ENCODE data around the gene CEACAM4. TPM values are rescaled to one million over a fixed set of nuclear protein-coding genes. Genes with fewer than 3 reads are reported as not detected.

The CEACAM4 gene
- total and polyA plus RNA-seq, 2 donors (not counting 1 experiment from before 2014, with no cell fraction given) = 0.34 TPM; not detected in 1

DNA sequence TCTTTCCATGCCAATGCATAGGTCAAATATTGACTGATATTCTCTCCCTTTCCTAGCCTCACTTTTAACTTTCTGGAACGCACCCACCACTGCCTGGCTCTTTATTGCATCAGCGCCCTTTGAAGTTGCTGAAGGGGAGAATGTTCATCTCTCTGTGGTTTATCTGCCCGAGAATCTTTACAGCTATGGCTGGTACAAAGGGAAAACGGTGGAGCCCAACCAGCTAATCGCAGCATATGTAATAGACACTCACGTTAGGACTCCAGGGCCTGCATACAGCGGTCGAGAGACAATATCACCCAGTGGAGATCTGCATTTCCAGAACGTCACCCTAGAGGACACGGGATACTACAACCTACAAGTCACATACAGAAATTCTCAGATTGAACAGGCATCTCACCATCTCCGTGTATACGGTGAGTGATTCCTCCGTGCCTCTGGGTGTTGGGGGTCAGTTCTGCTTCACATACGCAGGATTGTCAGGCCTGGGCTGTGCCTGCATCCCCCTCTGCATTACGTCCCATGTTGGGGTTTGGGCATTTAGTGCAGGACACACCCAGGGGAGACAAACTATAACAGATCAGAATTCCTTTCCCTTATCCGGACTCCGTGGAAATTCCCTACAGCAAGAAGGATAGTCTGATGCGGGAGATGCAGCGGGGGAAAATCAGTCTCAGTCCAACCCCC is 49.6 kb downstream of the CEACAM4 start:
- DNase-seq (no peak), ATAC-seq (ENCODE audit: low read depth) (no peak)
- ChIA-PET POLR2A (interaction anchor here (0.6 kb wide), 1 partner anchor 9 kb away, joined by 3 read pairs; no protein-coding TSS in a partner anchor), CTCF (interaction anchor here (0.8 to 16.7 kb wide), 6 partner anchors 13 to 137 kb away, joined by 3 to 442 read pairs (median 9); partner anchors contain the start of gene DMAC2)
- H3K4me2 ChIP-seq (replicated peaks; ENCODE audit: low read depth, low read length, poor library complexity, severe bottlenecking) = peak overlapping the region; percentile 89
- Mint-ChIP-seq H3K4me3 (peak overlapping the region; percentile 29), H3K27ac (peak overlapping the region; percentile 53), H3K27me3 (no peaks in the 10 kb centered on the region), H3K4me1 (peaks cover 25% of the 10 kb centered on the region), H3K9me3 (ENCODE audit: insufficient read depth) (no peaks in the 10 kb centered on the region)
- WGBS (ENCODE audit: insufficient coverage) = 97% methylated on average over 15 of the region's 19 CpGs
- intact Hi-C loops (cut with micrococcal nuclease) = loop anchor here (2.0 to 10.0 kb wide), 3 partner anchors 20 to 312 kb away; partner anchors contain the start of genes B9D2 and HNRNPUL1
- H3K4me1 ChIP-seq (ENCODE audit: control insufficient read depth in 2 of 2, insufficient read depth in 2 of 2, low read length in 2 of 2) = peaks cover 18 to 20% of the 10 kb centered on the region in 2 donors
- no peaks in the 10 kb centered on the region for H4K20me1 ChIP-seq (ENCODE audit: control insufficient read depth, insufficient read depth, low read length, poor library complexity, severe bottlenecking)
- H3K27me3 ChIP-seq (replicated peaks in 1 of 4; ENCODE audit: control extremely low read depth in 1 of 4, control insufficient read depth in 3 of 4, insufficient read depth in 4 of 4, low read length in 3 of 4) = no peaks in the 10 kb centered on the region
- peaks cover 0 to 17% (median 12%) of the 10 kb centered on the region in 3 donors for H3K9me3 ChIP-seq (ENCODE audit: control extremely low read depth in 1 of 3, control insufficient read depth in 2 of 3, insufficient read depth in 1 of 3, low read length in 2 of 3)
- H3K9ac ChIP-seq (ENCODE audit: low read length) = no peak overlapping the region
- H3K79me2 ChIP-seq (ENCODE audit: control insufficient read depth, insufficient read depth, low read length) = peaks cover 54% of the 10 kb centered on the region
- H3K4me3 ChIP-seq (ENCODE audit: control extremely low read depth in 1 of 5, extremely low read depth in 1 of 5, insufficient read depth in 1 of 5, low read depth in 2 of 5, low read length in 4 of 5) = no peak overlapping the region
- TF ChIP-seq, protein P1, sequence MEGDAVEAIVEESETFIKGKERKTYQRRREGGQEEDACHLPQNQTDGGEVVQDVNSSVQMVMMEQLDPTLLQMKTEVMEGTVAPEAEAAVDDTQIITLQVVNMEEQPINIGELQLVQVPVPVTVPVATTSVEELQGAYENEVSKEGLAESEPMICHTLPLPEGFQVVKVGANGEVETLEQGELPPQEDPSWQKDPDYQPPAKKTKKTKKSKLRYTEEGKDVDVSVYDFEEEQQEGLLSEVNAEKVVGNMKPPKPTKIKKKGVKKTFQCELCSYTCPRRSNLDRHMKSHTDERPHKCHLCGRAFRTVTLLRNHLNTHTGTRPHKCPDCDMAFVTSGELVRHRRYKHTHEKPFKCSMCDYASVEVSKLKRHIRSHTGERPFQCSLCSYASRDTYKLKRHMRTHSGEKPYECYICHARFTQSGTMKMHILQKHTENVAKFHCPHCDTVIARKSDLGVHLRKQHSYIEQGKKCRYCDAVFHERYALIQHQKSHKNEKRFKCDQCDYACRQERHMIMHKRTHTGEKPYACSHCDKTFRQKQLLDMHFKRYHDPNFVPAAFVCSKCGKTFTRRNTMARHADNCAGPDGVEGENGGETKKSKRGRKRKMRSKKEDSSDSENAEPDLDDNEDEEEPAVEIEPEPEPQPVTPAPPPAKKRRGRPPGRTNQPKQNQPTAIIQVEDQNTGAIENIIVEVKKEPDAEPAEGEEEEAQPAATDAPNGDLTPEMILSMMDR (IDR thresholded peaks at IDR 0.05) = no peak
- no peak for TF ChIP-seq EZH2 (IDR thresholded peaks at IDR 0.05; ENCODE audit: borderline replicate concordance, insufficient read depth, low read depth, low read length, poor library complexity, severe bottlenecking)
- peaks cover 6 to 30% of the 10 kb centered on the region in 2 experiments for H3K36me3 ChIP-seq (replicated peaks in 1 of 2; ENCODE audit: control extremely low read depth in 1 of 2, control insufficient read depth in 1 of 2, extremely low read depth in 1 of 2, insufficient read depth in 2 of 2, low read length in 1 of 2)
- H3K27ac ChIP-seq (ENCODE audit: low read length in 2 of 2) = no peak overlapping the region
- no peak overlapping the region for H2AFZ ChIP-seq (ENCODE audit: insufficient read depth, low read depth, low read length, poor library complexity, severe bottlenecking)

DNA sequence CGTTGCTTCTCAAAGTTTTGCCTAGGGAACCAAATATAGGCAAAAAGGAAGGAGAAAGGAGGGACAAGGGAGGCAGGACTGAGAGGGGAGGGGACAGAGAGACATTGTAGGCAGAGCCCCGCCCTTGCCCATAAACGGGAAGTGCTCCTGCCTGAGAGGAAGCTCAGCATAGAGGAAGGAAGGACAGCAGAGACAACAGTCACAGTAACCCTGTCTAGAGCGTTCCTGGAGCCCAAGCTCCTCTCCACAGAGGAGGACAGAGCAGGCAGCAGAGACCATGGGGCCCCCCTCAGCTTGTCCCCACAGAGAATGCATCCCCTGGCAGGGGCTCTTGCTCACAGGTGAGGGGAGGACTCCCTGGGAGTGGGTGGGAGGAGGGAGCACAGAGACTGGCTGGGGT is 50.9 kb downstream of the CEACAM4 start, which contains the start of gene CEACAM21:
CEACAM21 (plus strand) TSS at position 169 of the 400 bp plus-strand sequence; CDS start at position 278, 109 bp downstream.
- peaks cover 0 to 7% (median 3%) of the 10 kb centered on the region in 3 donors for H3K9me3 ChIP-seq (ENCODE audit: control extremely low read depth in 1 of 3, control insufficient read depth in 2 of 3, insufficient read depth in 1 of 3, low read length in 2 of 3)
- peak within 1 kb of the TSS; percentile 68 to 84 for H3K27ac ChIP-seq (ENCODE audit: low read length in 2 of 2)
- peaks cover 4% of the 10 kb centered on the region for H4K20me1 ChIP-seq (ENCODE audit: control insufficient read depth, insufficient read depth, low read length, poor library complexity, severe bottlenecking)
- H3K79me2 ChIP-seq (ENCODE audit: control insufficient read depth, insufficient read depth, low read length) = peaks cover 67% of the 10 kb centered on the region
- Mint-ChIP-seq H3K4me3 (peak within 1 kb of the TSS; percentile 82), H3K27ac (peak within 1 kb of the TSS; percentile 95), H3K27me3 (no peaks in the 10 kb centered on the region), H3K9me3 (ENCODE audit: insufficient read depth) (no peaks in the 10 kb centered on the region), H3K4me1 (peaks cover 25% of the 10 kb centered on the region)
- peaks cover 6 to 21% of the 10 kb centered on the region in 2 experiments for H3K36me3 ChIP-seq (replicated peaks in 1 of 2; ENCODE audit: control extremely low read depth in 1 of 2, control insufficient read depth in 1 of 2, extremely low read depth in 1 of 2, insufficient read depth in 2 of 2, low read length in 1 of 2)
- DNase-seq (peak; percentile 80), ATAC-seq (ENCODE audit: low read depth) (peak; percentile 100)
- peak within 1 kb of the TSS; percentile 41 to 85 (median 59) for H3K4me3 ChIP-seq (ENCODE audit: control extremely low read depth in 1 of 5, extremely low read depth in 1 of 5, insufficient read depth in 1 of 5, low read depth in 2 of 5, low read length in 4 of 5)
- intact Hi-C loops (cut with micrococcal nuclease) = loop anchor here (2.0 to 10.0 kb wide), 3 partner anchors 21 to 311 kb away; partner anchors contain the start of genes B9D2 and HNRNPUL1
- peak within 1 kb of the TSS; percentile 83 for H2AFZ ChIP-seq (ENCODE audit: insufficient read depth, low read depth, low read length, poor library complexity, severe bottlenecking)
- H3K9ac ChIP-seq (ENCODE audit: low read length) = peak within 1 kb of the TSS; percentile 69
- CTCF ChIA-PET = interaction anchor here (0.8 to 16.7 kb wide), 10 partner anchors 8 to 221 kb away, joined by 3 to 442 read pairs (median 4); no protein-coding TSS in a partner anchor
- peaks cover 18 to 20% of the 10 kb centered on the region in 2 donors for H3K4me1 ChIP-seq (ENCODE audit: control insufficient read depth in 2 of 2, insufficient read depth in 2 of 2, low read length in 2 of 2)
- 3% methylated on average over 3 of the region's 4 CpGs for WGBS (ENCODE audit: insufficient coverage)
- POLR2A ChIA-PET = interaction anchor here (0.7 kb wide), 1 partner anchor 136 kb away, joined by 3 read pairs; the partner anchor contains the start of gene DMAC2
- H3K27me3 ChIP-seq (replicated peaks in 1 of 4; ENCODE audit: control extremely low read depth in 1 of 4, control insufficient read depth in 3 of 4, insufficient read depth in 4 of 4, low read length in 3 of 4) = no peaks in the 10 kb centered on the region
- no peak for TF ChIP-seq EZH2 (IDR thresholded peaks at IDR 0.05; ENCODE audit: borderline replicate concordance, insufficient read depth, low read depth, low read length, poor library complexity, severe bottlenecking)
- TF ChIP-seq, protein P1 (IDR thresholded peaks at IDR 0.05) = no peak
- peak within 1 kb of the TSS; percentile 89 for H3K4me2 ChIP-seq (replicated peaks; ENCODE audit: low read depth, low read length, poor library complexity, severe bottlenecking)

Data from B cell (primary cell).